HCT116 (cell line): ENCODE results near the gene NUCB2. TPM values are rescaled to one million over a fixed set of nuclear protein-coding genes. Genes with fewer than 3 reads are reported as not detected.

Source experiments
- ATAC-seq: fragments of 200-7000 bp; cut with Tn5 transposase; 2 replicates; pipeline ENCODE4 v1.9.1; 2020; ENCODE audit warnings: mild to moderate bottlenecking, moderate library complexity
- BruUV-seq: library from RNA; stranded (reverse); fragments of 400-500 nt; replicated peaks from 2 replicates; lab custom pipeline; 2021; lab: Mats Ljungman, UMichigan
- CTCF ChIA-PET: fragments of 300-600 bp; sonication (Branson Sonifier 250); formaldehyde crosslinking; loops from one replicate; lab custom pipeline; 2021; ENCODE audit warnings: antibody characterized with exemption; lab: Charles Lee
- POLR2A ChIA-PET: fragments of 300-600, 350-600 bp; sonication (Branson Sonifier 250); formaldehyde crosslinking; loops from one replicate; lab custom pipeline; 2021; ENCODE audit warnings: antibody characterized with exemption; lab: Charles Lee
- RAD21 ChIA-PET, 2 experiments: fragments of 300-600 bp; sonication (Branson Sonifier 250); formaldehyde crosslinking; loops; one replicate each; lab custom pipeline; 2023; ENCODE audit warnings: low total read pairs in 2 of 2; ENCODE audit not compliant: uncharacterized antibody in 2 of 2, unreplicated experiment in 2 of 2, low non-redundant PET in 1 of 2; lab: Charles Lee
- DNase-seq: peaks from one replicate; pipeline ENCODE4 v3.0.0-alpha.2; 2010; ENCODE audit warnings: low read depth, low spot score
- H2AFZ ChIP-seq: fragments of 200-600 bp; shearing (Covaris generic), sonication (generic); 2 replicates; pipeline ENCODE4 v1.6.1; 2017; ENCODE audit warnings: low read depth, mixed run types, mixed read lengths, antibody characterized with exemption, low read length; ENCODE audit not compliant: poor library complexity, severe bottlenecking
- H3K27ac ChIP-seq: 2 replicates; pipeline ENCODE4 v1.5.1; 2012; ENCODE audit warnings: low read depth, low read length
- H3K27me3 ChIP-seq: fragments of 200-600 bp; sonication (generic); 2 replicates; pipeline ENCODE4 v1.6.1; 2016; ENCODE audit warnings: mixed run types, low read length, mixed read lengths; ENCODE audit not compliant: insufficient read depth
- H3K36me3 ChIP-seq, 2 experiments: fragments of 200-500 bp in 1 of 2; fragments of 200-600 bp in 1 of 2; sonication (Bioruptor generic) in 1 of 2; sonication (generic) in 1 of 2; 2 replicates each; pipeline versions ENCODE4 v1.5.1 to v1.6.1; 2014 to 2016; ENCODE audit warnings: low read length in 2 of 2, inconsistent platforms in 1 of 2, mixed read lengths in 1 of 2, mixed run types in 1 of 2; ENCODE audit not compliant: insufficient read depth in 2 of 2, control insufficient read depth in 1 of 2
- H3K4me1 ChIP-seq, 2 experiments: fragments of 200-600 bp in 1 of 2; sonication (generic) in 1 of 2; 2 replicates each; pipeline versions ENCODE4 v1.5.1 to v1.6.1; 2012 to 2017; ENCODE audit warnings: low read length in 2 of 2, inconsistent platforms in 1 of 2, mild to moderate bottlenecking in 1 of 2, mixed read lengths in 1 of 2, mixed run types in 1 of 2, moderate library complexity in 1 of 2; ENCODE audit not compliant: insufficient read depth in 2 of 2, control insufficient read depth in 1 of 2
- H3K4me2 ChIP-seq: fragments of 200-600 bp; sonication (generic); 2 replicates; pipeline ENCODE4 v1.6.1; 2017; ENCODE audit warnings: mixed run types, low read length, mixed read lengths
- H3K4me3 ChIP-seq, 2 experiments: fragments of 200-600 bp in 1 of 2; sonication (generic) in 1 of 2; replicated peaks in 1 of 2; 2 replicates each; pipeline ENCODE4 v1.5.1; 2011 to 2016; ENCODE audit warnings: low read length in 2 of 2, control low read depth in 1 of 2, low read depth in 1 of 2, mild to moderate bottlenecking in 1 of 2, mixed read lengths in 1 of 2, mixed run types in 1 of 2
- H3K79me2 ChIP-seq: fragments of 200-600 bp; sonication (generic); 2 replicates; pipeline ENCODE4 v1.6.1; 2017; ENCODE audit warnings: mild to moderate bottlenecking, mixed run types, low read length, moderate library complexity, mixed read lengths; ENCODE audit not compliant: insufficient read depth
- H3K9ac ChIP-seq: fragments of 200-600 bp; sonication (generic); 2 replicates; pipeline ENCODE4 v1.6.1; 2016; ENCODE audit warnings: low read length, mixed read lengths
- H3K9me2 ChIP-seq: fragments of 200-600 bp; sonication (generic), shearing (Covaris generic); 2 replicates; pipeline ENCODE4 v1.6.1; 2017; ENCODE audit warnings: mixed run types, mild to moderate bottlenecking, moderate library complexity; ENCODE audit not compliant: insufficient read depth
- H3K9me3 ChIP-seq, 2 experiments: fragments of 200-500 bp in 1 of 2; fragments of 200-600 bp in 1 of 2; sonication (Bioruptor generic) in 1 of 2; sonication (generic) in 1 of 2; 2 replicates each; pipeline ENCODE4 v1.6.1; 2014 to 2017; ENCODE audit warnings: low read length in 2 of 2, mixed read lengths in 2 of 2, inconsistent platforms in 1 of 2, low read depth in 1 of 2, mild to moderate bottlenecking in 1 of 2, mixed run types in 1 of 2, moderate library complexity in 1 of 2; ENCODE audit not compliant: control insufficient read depth in 1 of 2, insufficient read depth in 1 of 2
- H4K20me1 ChIP-seq: fragments of 200-600 bp; sonication (generic), shearing (Covaris generic); 2 replicates; pipeline ENCODE4 v1.6.1; 2017; ENCODE audit warnings: mixed run types, mild to moderate bottlenecking, moderate library complexity; ENCODE audit not compliant: insufficient read depth
- CEBPB ChIP-seq: IDR thresholded peaks from 2 replicates; pipeline ENCODE4 v1.6.1; 2012; ENCODE audit warnings: low read depth
- EGR1 ChIP-seq: IDR thresholded peaks from 2 replicates; pipeline ENCODE4 v1.6.1; 2012; ENCODE audit warnings: low read depth
- EZH2 ChIP-seq: fragments of 200-600 bp; sonication (generic); IDR thresholded peaks from 2 replicates; pipeline ENCODE4 v1.6.1; 2017; ENCODE audit warnings: antibody characterized with exemption, mixed run types
- EZH2phosphoT487 ChIP-seq: fragments of 200-600 bp; IDR thresholded peaks from 2 replicates; pipeline ENCODE4 v1.6.1; 2018; ENCODE audit warnings: antibody characterized with exemption, borderline replicate concordance
- FOSL1 ChIP-seq: IDR thresholded peaks from 2 replicates; pipeline ENCODE4 v1.6.1; 2012; ENCODE audit warnings: low read depth
- JUND ChIP-seq: IDR thresholded peaks from 2 replicates; pipeline ENCODE4 v1.6.1; 2012
- POLR2A ChIP-seq: IDR thresholded peaks from 2 replicates; pipeline ENCODE4 v1.7.0; 2011; ENCODE audit warnings: borderline replicate concordance; ENCODE audit not compliant: insufficient read depth, insufficient read length; ENCODE audit errors: extremely low read depth
- POLR2AphosphoS5 ChIP-seq: IDR thresholded peaks from 2 replicates; pipeline ENCODE4 v1.6.1; 2011; ENCODE audit warnings: mild to moderate bottlenecking, low read depth, low read length, moderate library complexity
- RAD21 ChIP-seq: IDR thresholded peaks from 2 replicates; pipeline ENCODE4 v1.6.1; 2012; ENCODE audit warnings: low read depth, mild to moderate bottlenecking
- SIN3A ChIP-seq: IDR thresholded peaks from 2 replicates; pipeline ENCODE4 v1.6.1; 2012; ENCODE audit warnings: low read depth
- SRF ChIP-seq: IDR thresholded peaks from 2 replicates; pipeline ENCODE4 v1.6.1; 2012; ENCODE audit warnings: low read depth
- TCF7L2 ChIP-seq: IDR thresholded peaks from 2 replicates; pipeline ENCODE4 v1.7.0; 2011; ENCODE audit warnings: borderline replicate concordance, inconsistent platforms; ENCODE audit not compliant: insufficient read depth, insufficient read length; ENCODE audit errors: extremely low read depth
- YY1 ChIP-seq: IDR thresholded peaks from 2 replicates; pipeline ENCODE4 v1.6.1; 2011; ENCODE audit warnings: low read length, low read depth, moderate library complexity, mild to moderate bottlenecking; ENCODE audit not compliant: insufficient replicate concordance; ENCODE audit errors: extremely low read depth
- ZNF274 ChIP-seq: fragments of 200-500 bp; sonication (Bioruptor generic); IDR thresholded peaks from 2 replicates; pipeline ENCODE4 v1.6.1; 2014; ENCODE audit warnings: mild to moderate bottlenecking, low read depth, low read length, inconsistent platforms
- intact Hi-C: fragments of 100-400 bp; cut with micrococcal nuclease; formaldehyde crosslinking; loops from 2 replicates; pipeline ENCODE4 v1.10.0; 2022
- total RNA-seq: library from RNA; stranded (reverse); gene quantifications from one replicate; pipeline ENCODE4 v1.2.1, GENCODE V29; 2021; ENCODE audit not compliant: unreplicated experiment
- TF ChIP-seq, protein P1 (sequence below): IDR thresholded peaks from 2 replicates; pipeline ENCODE4 v1.6.1; 2012; ENCODE audit warnings: low read depth

The NUCB2 gene
- total RNA-seq, 1 experiment from 2014 or later, result 40.6 TPM

- TF ChIP-seq, protein P1, sequence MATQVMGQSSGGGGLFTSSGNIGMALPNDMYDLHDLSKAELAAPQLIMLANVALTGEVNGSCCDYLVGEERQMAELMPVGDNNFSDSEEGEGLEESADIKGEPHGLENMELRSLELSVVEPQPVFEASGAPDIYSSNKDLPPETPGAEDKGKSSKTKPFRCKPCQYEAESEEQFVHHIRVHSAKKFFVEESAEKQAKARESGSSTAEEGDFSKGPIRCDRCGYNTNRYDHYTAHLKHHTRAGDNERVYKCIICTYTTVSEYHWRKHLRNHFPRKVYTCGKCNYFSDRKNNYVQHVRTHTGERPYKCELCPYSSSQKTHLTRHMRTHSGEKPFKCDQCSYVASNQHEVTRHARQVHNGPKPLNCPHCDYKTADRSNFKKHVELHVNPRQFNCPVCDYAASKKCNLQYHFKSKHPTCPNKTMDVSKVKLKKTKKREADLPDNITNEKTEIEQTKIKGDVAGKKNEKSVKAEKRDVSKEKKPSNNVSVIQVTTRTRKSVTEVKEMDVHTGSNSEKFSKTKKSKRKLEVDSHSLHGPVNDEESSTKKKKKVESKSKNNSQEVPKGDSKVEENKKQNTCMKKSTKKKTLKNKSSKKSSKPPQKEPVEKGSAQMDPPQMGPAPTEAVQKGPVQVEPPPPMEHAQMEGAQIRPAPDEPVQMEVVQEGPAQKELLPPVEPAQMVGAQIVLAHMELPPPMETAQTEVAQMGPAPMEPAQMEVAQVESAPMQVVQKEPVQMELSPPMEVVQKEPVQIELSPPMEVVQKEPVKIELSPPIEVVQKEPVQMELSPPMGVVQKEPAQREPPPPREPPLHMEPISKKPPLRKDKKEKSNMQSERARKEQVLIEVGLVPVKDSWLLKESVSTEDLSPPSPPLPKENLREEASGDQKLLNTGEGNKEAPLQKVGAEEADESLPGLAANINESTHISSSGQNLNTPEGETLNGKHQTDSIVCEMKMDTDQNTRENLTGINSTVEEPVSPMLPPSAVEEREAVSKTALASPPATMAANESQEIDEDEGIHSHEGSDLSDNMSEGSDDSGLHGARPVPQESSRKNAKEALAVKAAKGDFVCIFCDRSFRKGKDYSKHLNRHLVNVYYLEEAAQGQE, result no peak
- TF ChIP-seq JUND, result no peak
- no peak for TF ChIP-seq SIN3A
- TF ChIP-seq RAD21, result no peak
- TF ChIP-seq ZNF274, result no peak
- no peak for TF ChIP-seq SRF
- no peak for TF ChIP-seq POLR2A
- no peak for TF ChIP-seq EGR1
- no peak for TF ChIP-seq TCF7L2
- TF ChIP-seq YY1, result no peak
- no peak for TF ChIP-seq CEBPB
- TF ChIP-seq EZH2phosphoT487, result no peak
- TF ChIP-seq EZH2, result no peak
- no peak for TF ChIP-seq POLR2AphosphoS5
- no peak for TF ChIP-seq FOSL1
- TF ChIP-seq, all 23 proteins: peak for 0
- ATAC-seq (no peak), DNase-seq (no peak)
- intact Hi-C loops, result no loop called here
- Histone ChIP-seq H3K27me3 (no peaks in the 10 kb centered on the region), H2AFZ (no peak overlapping the region), H3K9ac (no peak overlapping the region), H3K4me2 (no peak overlapping the region), H3K9me3 (no peaks in the 10 kb centered on the region), H3K79me2 (no peaks in the 10 kb centered on the region), H3K9me2 (no peaks in the 10 kb centered on the region), H3K4me3 (no peak overlapping the region), H3K36me3 (no peaks in the 10 kb centered on the region), H3K4me1 (no peaks in the 10 kb centered on the region), H3K27ac (no peak overlapping the region), H4K20me1 (no peaks in the 10 kb centered on the region)
- RAD21 ChIA-PET, result no interaction called here
- no TSS peak for BruUV-seq
- CTCF ChIA-PET, result no interaction called here
- POLR2A ChIA-PET, result no interaction called here
These were observed 19.3 kb upstream of the NUCB2 start for GRCh38 chr11:17257196-17257595.
